Measurements from ENCODE around the gene CASK. TPM values are rescaled to one million over a fixed set of nuclear protein-coding genes. Genes with fewer than 3 reads are reported as not detected.

Gene CASK
- total and polyA plus RNA-seq, 4 donors = 3.6 to 14.8 (median 6.2) TPM

DNA sequence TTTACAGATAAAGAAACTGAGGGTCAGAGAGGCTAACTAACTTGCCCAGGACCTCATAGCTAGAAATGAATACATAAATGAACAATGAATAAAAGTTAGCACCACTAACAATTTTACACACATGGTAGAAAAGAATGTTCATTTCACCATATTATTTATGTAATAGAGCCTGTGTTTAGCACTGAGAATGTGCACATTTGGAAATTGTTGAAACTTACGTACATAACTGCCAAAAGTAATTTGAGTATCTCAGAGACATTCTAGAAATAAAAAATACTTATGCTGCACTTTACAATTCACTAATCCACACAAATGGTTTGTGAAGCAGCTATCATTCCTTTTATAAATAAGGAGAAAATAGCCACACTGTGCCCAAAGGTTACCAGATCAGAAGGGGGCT, 9.9 kb downstream of the CASK start:
- H3K9me3 ChIP-seq (ENCODE audit: control insufficient read depth in 4 of 4, low read length in 3 of 4) = no peaks in the 10 kb centered on the region
- TF ChIP-seq, protein P1, sequence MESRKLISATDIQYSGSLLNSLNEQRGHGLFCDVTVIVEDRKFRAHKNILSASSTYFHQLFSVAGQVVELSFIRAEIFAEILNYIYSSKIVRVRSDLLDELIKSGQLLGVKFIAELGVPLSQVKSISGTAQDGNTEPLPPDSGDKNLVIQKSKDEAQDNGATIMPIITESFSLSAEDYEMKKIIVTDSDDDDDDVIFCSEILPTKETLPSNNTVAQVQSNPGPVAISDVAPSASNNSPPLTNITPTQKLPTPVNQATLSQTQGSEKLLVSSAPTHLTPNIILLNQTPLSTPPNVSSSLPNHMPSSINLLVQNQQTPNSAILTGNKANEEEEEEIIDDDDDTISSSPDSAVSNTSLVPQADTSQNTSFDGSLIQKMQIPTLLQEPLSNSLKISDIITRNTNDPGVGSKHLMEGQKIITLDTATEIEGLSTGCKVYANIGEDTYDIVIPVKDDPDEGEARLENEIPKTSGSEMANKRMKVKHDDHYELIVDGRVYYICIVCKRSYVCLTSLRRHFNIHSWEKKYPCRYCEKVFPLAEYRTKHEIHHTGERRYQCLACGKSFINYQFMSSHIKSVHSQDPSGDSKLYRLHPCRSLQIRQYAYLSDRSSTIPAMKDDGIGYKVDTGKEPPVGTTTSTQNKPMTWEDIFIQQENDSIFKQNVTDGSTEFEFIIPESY (IDR thresholded peaks at IDR 0.05) = no peak
- TF ChIP-seq TAF1 (conservative IDR thresholded peaks at IDR 0.05) (no peak), RAD21 (IDR thresholded peaks at IDR 0.05) (no peak), JUND (IDR thresholded peaks at IDR 0.05) (no peak), FOXA1 (IDR thresholded peaks at IDR 0.05) (no peak)
- TF ChIP-seq, protein P2, sequence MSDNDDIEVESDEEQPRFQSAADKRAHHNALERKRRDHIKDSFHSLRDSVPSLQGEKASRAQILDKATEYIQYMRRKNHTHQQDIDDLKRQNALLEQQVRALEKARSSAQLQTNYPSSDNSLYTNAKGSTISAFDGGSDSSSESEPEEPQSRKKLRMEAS (IDR thresholded peaks at IDR 0.05) = no peak
- H3K4me1 ChIP-seq (ENCODE audit: control insufficient read depth in 4 of 4, insufficient read depth in 4 of 4, low read length in 3 of 4) = peaks cover 0 to 1% (median 0%) of the 10 kb centered on the region in 4 donors
- no peak for DNase-seq (ENCODE audit: low spot score)
- H3K4me3 ChIP-seq (ENCODE audit: low read depth in 1 of 3, low read length in 3 of 3) = no peak overlapping the region
- 91% methylated on average over 1 of the region's 1 CpG for WGBS
- no peak overlapping the region for H3K27ac ChIP-seq (ENCODE audit: low read depth in 1 of 2, low read length in 2 of 2)
- H3K9ac ChIP-seq (ENCODE audit: low read depth in 1 of 2, low read length in 2 of 2) = no peak overlapping the region
- H3K36me3 ChIP-seq (ENCODE audit: control insufficient read depth in 4 of 4, insufficient read depth in 3 of 4, low read depth in 1 of 4, low read length in 3 of 4) = no peaks in the 10 kb centered on the region
- H3K27me3 ChIP-seq (ENCODE audit: control insufficient read depth in 4 of 4, insufficient read depth in 4 of 4, low read length in 3 of 4) = no peaks in the 10 kb centered on the region

DNA sequence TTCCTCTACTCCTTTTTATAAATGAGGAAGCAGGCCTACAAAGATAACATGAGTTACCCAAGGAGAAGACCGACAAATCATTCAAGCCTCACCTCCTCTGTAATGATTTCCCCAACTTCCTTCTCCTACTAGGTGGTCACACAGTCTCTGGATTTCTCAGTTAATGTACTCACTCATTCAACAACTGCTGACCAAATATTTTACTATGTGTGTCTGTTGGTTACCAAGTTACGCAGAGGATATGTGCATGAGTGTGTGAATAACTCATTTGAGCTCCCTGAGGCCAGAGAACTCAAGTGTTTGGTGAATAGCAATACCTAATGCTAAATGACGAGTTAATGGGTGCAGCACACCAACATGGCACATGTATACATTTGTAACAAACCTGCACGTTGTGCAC, 10.4 kb downstream of the CASK start:
- H3K27me3 ChIP-seq (ENCODE audit: control insufficient read depth in 4 of 4, insufficient read depth in 4 of 4, low read length in 3 of 4) = no peaks in the 10 kb centered on the region
- no peak overlapping the region for H3K9ac ChIP-seq (ENCODE audit: low read depth in 1 of 2, low read length in 2 of 2)
- WGBS = 92% methylated on average over 4 of the region's 4 CpGs
- peaks cover 0 to 1% (median 0%) of the 10 kb centered on the region in 4 donors for H3K4me1 ChIP-seq (ENCODE audit: control insufficient read depth in 4 of 4, insufficient read depth in 4 of 4, low read length in 3 of 4)
- no peak for DNase-seq (ENCODE audit: low spot score)
- no peak overlapping the region for H3K27ac ChIP-seq (ENCODE audit: low read depth in 1 of 2, low read length in 2 of 2)
- H3K4me3 ChIP-seq (ENCODE audit: low read depth in 1 of 3, low read length in 3 of 3) = no peak overlapping the region
- H3K36me3 ChIP-seq (ENCODE audit: control insufficient read depth in 4 of 4, insufficient read depth in 3 of 4, low read depth in 1 of 4, low read length in 3 of 4) = no peaks in the 10 kb centered on the region
- TF ChIP-seq, protein P3, sequence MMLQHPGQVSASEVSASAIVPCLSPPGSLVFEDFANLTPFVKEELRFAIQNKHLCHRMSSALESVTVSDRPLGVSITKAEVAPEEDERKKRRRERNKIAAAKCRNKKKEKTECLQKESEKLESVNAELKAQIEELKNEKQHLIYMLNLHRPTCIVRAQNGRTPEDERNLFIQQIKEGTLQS (IDR thresholded peaks at IDR 0.05) = no peak
- TF ChIP-seq HNF4G (IDR thresholded peaks at IDR 0.05) = no peak
- no peak for TF ChIP-seq HNF4A (conservative IDR thresholded peaks at IDR 0.05)
- TF ChIP-seq EGR1 (IDR thresholded peaks at IDR 0.05; ENCODE audit: low read depth in 2 of 2) = no peak
- no peak for TF ChIP-seq RXRA (IDR thresholded peaks at IDR 0.05)
- TF ChIP-seq, protein P4, sequence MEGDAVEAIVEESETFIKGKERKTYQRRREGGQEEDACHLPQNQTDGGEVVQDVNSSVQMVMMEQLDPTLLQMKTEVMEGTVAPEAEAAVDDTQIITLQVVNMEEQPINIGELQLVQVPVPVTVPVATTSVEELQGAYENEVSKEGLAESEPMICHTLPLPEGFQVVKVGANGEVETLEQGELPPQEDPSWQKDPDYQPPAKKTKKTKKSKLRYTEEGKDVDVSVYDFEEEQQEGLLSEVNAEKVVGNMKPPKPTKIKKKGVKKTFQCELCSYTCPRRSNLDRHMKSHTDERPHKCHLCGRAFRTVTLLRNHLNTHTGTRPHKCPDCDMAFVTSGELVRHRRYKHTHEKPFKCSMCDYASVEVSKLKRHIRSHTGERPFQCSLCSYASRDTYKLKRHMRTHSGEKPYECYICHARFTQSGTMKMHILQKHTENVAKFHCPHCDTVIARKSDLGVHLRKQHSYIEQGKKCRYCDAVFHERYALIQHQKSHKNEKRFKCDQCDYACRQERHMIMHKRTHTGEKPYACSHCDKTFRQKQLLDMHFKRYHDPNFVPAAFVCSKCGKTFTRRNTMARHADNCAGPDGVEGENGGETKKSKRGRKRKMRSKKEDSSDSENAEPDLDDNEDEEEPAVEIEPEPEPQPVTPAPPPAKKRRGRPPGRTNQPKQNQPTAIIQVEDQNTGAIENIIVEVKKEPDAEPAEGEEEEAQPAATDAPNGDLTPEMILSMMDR (IDR thresholded peaks at IDR 0.05; ENCODE audit: low read depth, low read length, missing input control) = no peak
- no peak for TF ChIP-seq NR2F2 (IDR thresholded peaks at IDR 0.05)
- no peak for TF ChIP-seq JUND (IDR thresholded peaks at IDR 0.05)
- no peak for TF ChIP-seq FOXA1 (IDR thresholded peaks at IDR 0.05)
- no peak for TF ChIP-seq SP1 (IDR thresholded peaks at IDR 0.05)
- no peaks in the 10 kb centered on the region for H3K9me3 ChIP-seq (ENCODE audit: control insufficient read depth in 4 of 4, low read length in 3 of 4)

DNA sequence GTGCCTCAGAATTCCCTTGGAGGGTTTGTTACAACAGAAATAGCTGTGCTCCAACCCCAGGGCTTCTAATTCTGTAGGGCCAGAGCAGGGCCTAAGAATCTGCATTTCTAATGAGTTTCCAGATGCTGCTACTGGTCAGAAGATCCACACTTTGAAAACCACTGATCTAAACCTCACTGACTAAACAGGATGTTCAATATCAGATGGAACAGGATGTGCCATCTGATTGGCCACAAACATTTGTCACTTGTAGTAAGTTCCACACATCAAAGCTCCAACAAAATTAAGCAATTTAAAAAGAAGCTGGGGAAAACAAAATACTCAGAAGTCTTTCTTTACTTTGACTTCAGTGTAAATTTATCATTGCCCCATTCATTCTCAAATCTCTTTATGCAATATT, 14.3 kb downstream of the CASK start:
- H3K9me3 ChIP-seq (ENCODE audit: control insufficient read depth in 4 of 4, low read length in 3 of 4) = no peaks in the 10 kb centered on the region
- no peaks in the 10 kb centered on the region for H3K27me3 ChIP-seq (ENCODE audit: control insufficient read depth in 4 of 4, insufficient read depth in 4 of 4, low read length in 3 of 4)
- no peaks in the 10 kb centered on the region for H3K4me1 ChIP-seq (ENCODE audit: control insufficient read depth in 4 of 4, insufficient read depth in 4 of 4, low read length in 3 of 4)
- H3K4me3 ChIP-seq (ENCODE audit: low read depth in 1 of 3, low read length in 3 of 3) = no peak overlapping the region
- H3K27ac ChIP-seq (ENCODE audit: low read depth in 1 of 2, low read length in 2 of 2) = no peak overlapping the region
- H3K36me3 ChIP-seq (ENCODE audit: control insufficient read depth in 4 of 4, insufficient read depth in 3 of 4, low read depth in 1 of 4, low read length in 3 of 4) = no peaks in the 10 kb centered on the region
- no peak overlapping the region for H3K9ac ChIP-seq (ENCODE audit: low read depth in 1 of 2, low read length in 2 of 2)
- no peak for DNase-seq (ENCODE audit: low spot score)
- TF ChIP-seq HNF4G (IDR thresholded peaks at IDR 0.05) = no peak
- TF ChIP-seq, protein P5, sequence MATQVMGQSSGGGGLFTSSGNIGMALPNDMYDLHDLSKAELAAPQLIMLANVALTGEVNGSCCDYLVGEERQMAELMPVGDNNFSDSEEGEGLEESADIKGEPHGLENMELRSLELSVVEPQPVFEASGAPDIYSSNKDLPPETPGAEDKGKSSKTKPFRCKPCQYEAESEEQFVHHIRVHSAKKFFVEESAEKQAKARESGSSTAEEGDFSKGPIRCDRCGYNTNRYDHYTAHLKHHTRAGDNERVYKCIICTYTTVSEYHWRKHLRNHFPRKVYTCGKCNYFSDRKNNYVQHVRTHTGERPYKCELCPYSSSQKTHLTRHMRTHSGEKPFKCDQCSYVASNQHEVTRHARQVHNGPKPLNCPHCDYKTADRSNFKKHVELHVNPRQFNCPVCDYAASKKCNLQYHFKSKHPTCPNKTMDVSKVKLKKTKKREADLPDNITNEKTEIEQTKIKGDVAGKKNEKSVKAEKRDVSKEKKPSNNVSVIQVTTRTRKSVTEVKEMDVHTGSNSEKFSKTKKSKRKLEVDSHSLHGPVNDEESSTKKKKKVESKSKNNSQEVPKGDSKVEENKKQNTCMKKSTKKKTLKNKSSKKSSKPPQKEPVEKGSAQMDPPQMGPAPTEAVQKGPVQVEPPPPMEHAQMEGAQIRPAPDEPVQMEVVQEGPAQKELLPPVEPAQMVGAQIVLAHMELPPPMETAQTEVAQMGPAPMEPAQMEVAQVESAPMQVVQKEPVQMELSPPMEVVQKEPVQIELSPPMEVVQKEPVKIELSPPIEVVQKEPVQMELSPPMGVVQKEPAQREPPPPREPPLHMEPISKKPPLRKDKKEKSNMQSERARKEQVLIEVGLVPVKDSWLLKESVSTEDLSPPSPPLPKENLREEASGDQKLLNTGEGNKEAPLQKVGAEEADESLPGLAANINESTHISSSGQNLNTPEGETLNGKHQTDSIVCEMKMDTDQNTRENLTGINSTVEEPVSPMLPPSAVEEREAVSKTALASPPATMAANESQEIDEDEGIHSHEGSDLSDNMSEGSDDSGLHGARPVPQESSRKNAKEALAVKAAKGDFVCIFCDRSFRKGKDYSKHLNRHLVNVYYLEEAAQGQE (IDR thresholded peaks at IDR 0.05) = no peak
- no peak for TF ChIP-seq NR2F2 (IDR thresholded peaks at IDR 0.05)
- no peak for TF ChIP-seq JUND (IDR thresholded peaks at IDR 0.05)
- TF ChIP-seq, protein P4 (IDR thresholded peaks at IDR 0.05; ENCODE audit: low read depth, low read length, missing input control) = no peak
- no peak for TF ChIP-seq EGR1 (IDR thresholded peaks at IDR 0.05; ENCODE audit: low read depth in 2 of 2)
- TF ChIP-seq, protein P1 (IDR thresholded peaks at IDR 0.05) = no peak
- no peak for TF ChIP-seq RAD21 (IDR thresholded peaks at IDR 0.05)
- TF ChIP-seq HNF4A (conservative IDR thresholded peaks at IDR 0.05) = no peak
- TF ChIP-seq TAF1 (conservative IDR thresholded peaks at IDR 0.05) = no peak
